Mesodermal cell (in vitro differentiated cells): ENCODE measurements around the gene TMPRSS6.

ENCODE experiments used
- H3K27ac ChIP-seq: 2 replicates; pipeline ENCODE4 v1.7.0; 2013; ENCODE audit warnings: mild to moderate bottlenecking, low read depth, low read length, moderate library complexity; ENCODE audit not compliant: severe bottlenecking
- H3K36me3 ChIP-seq: 2 replicates; pipeline ENCODE4 v1.7.1; 2013; ENCODE audit warnings: mild to moderate bottlenecking, low read length, moderate library complexity; ENCODE audit not compliant: control insufficient read depth, insufficient read depth
- H3K4me1 ChIP-seq: one replicate; pipeline ENCODE4 v1.7.1; 2013; ENCODE audit warnings: mild to moderate bottlenecking, low read length; ENCODE audit not compliant: insufficient read depth, control insufficient read depth, poor library complexity, severe bottlenecking
- H3K4me3 ChIP-seq: 2 replicates; pipeline ENCODE4 v1.7.0; 2013; ENCODE audit warnings: low read length, control low read depth, mild to moderate bottlenecking; ENCODE audit not compliant: insufficient read depth, poor library complexity, severe bottlenecking; ENCODE audit errors: extremely low read depth
- H3K9me3 ChIP-seq: 2 replicates; pipeline ENCODE4 v1.7.1; 2013; ENCODE audit warnings: mild to moderate bottlenecking, low read length, moderate library complexity; ENCODE audit not compliant: control insufficient read depth
- WGBS, 2 experiments: methylation state at CpG; one replicate each; pipeline ENCODE4 v1.1.5; 2013; ENCODE audit warnings: missing lambda C conversion rate in 2 of 2; ENCODE audit not compliant: insufficient coverage in 2 of 2; 5-methylcytosine and 5-hydroxymethylcytosine counted together

Gene TMPRSS6

DNA sequence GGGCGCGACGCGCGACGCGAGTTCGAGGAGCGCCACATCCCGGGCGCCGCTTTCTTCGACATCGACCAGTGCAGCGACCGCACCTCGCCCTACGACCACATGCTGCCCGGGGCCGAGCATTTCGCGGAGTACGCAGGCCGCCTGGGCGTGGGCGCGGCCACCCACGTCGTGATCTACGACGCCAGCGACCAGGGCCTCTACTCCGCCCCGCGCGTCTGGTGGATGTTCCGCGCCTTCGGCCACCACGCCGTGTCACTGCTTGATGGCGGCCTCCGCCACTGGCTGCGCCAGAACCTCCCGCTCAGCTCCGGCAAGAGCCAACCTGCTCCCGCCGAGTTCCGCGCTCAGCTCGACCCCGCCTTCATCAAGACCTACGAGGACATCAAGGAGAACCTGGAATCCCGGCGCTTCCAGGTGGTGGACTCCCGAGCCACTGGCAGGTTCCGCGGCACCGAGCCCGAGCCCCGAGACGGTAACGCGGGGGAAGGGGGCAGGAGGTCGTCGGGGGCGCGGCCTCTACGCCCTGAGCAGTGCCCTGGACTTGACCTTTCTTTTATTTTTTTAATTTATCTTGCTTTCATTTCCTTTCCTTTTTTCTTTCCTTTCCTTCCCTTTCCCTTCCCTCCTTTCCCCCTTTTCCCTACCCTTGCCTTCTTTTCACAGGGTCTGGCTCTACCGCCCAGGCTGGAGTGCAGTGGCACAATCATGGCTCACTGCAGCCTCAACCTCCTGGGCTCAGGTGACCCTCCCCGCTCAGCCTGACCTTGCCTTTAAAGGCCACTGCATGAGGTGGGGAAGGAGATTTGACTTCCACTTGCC, 85.0 kb downstream of the TMPRSS6 start:
- Histone ChIP-seq H3K9me3 (no peaks in the 10 kb centered on the region), H3K4me1 (peaks cover 9% of the 10 kb centered on the region), H3K4me3 (no peak overlapping the region), H3K36me3 (peaks cover 59% of the 10 kb centered on the region), H3K27ac (no peak overlapping the region)
- WGBS, 2 experiments, result 96 to 97% methylated on average over 61 to 69 of the region's 71 CpGs

DNA sequence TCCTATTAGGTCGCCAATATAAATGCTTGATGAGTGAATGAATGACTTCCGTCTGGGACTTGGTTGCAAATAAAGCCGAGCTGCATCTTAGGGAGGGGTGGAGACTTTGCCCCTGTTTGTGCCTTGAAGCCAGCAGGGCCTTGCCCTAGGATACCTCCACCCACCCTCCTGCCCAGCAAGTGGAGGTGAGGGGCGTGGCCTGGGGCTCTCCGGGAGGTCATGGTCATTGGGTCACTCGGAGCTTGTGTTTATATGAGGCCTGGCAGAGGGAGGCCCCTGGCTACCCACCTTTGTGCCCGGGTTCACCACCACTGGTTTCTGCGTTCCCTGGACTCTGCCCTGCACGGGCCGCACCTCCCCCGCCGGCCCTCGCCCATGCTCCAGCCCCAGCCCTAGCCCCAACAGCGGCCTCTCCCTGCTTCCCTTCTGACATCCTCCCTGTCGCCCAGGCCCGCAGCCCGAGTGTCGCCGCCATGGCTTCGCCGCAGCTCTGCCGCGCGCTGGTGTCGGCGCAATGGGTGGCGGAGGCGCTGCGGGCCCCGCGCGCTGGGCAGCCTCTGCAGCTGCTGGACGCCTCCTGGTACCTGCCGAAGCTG, 85.7 kb downstream of the TMPRSS6 start:
- Histone ChIP-seq H3K9me3 (no peaks in the 10 kb centered on the region), H3K36me3 (peaks cover 52% of the 10 kb centered on the region), H3K4me1 (peaks cover 9% of the 10 kb centered on the region), H3K27ac (no peak overlapping the region), H3K4me3 (no peak overlapping the region)
- WGBS, 2 experiments, result 96 to 99% methylated on average over 22 to 34 of the region's 34 CpGs

DNA sequence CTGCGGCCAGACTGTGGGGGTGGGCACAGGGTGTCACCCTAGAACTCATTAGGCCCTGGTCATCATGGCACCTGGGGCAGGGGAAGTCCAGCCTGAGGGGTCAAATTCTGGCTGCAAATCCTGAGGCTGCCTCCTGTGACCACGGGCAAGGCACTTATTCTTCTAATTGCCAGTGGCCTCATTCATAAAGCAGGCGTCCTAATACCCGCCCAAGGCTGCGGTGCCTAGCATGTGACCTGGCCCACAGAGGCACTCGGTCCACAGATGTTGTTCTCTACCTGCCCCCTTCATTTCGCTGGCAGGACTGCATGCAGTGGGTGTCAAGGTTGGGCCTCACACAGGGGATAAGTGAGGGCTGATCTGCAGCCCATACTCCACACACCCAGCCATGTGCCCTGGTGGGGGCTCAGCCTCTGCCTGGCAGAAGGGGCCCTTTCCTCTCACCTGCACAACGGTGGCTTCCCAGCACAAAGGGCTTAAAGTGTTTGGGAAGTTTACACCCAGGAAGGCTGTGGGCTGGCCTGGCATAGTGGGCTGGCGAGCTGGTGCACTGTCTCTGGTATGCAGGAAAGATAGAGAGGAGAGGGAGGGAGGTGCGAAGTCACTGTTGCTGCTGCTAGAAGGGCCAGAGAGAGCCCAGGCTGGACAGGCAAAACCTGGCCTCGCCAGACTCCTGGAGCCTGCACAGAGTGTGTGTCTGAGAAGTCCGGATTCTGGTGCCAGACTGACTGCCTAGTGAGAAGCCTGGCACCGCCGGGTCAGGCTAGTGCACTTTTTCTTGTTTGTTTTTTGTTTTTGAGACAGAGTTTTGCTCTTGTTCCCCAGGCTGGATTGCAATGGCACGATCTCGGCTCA, 86.8 kb downstream of the TMPRSS6 start:
- Histone ChIP-seq H3K9me3 (no peaks in the 10 kb centered on the region), H3K4me3 (no peak overlapping the region), H3K4me1 (peaks cover 15% of the 10 kb centered on the region), H3K27ac (no peak overlapping the region), H3K36me3 (peaks cover 47% of the 10 kb centered on the region)
- WGBS, 2 experiments, result 90 to 92% methylated on average over 15 of the region's 16 CpGs

DNA sequence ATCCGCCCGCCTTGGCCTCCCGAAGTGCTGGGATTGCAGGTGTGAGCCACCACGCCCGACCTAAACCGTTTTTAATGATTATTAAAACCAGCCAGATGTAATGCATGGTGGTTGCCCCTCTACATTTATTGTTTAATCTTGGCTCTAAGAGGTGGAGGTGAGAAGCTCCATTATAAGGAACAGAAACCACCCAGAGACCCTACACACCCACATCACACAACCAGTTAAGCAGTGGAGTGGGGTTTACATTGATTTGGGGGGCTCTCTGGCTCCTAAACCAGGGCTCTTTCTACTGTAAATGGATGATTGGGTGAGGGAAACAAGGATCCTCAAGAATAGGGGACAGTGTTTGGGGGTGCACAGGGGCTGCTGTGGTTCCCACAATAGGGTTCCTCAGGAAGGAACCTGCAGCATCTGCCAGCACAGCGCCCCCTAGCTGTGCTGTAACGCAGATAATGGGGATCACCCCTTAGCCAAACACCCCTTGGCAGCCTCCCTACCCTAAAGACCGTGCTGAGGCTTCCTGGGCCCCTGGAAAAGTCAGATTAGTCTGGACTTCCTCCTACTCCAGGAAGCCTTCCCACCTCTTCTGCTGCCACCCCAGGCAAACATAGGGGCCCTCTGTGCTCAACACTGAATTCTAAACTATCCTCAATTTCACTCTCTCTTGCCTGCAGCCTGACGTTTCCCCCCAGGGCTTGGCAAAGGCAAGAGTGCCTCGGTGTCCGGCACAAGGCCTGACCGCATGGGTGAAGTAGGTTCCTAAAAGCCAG, 87.6 kb downstream of the TMPRSS6 start:
- Histone ChIP-seq H3K4me1 (peaks cover 15% of the 10 kb centered on the region), H3K9me3 (no peaks in the 10 kb centered on the region), H3K36me3 (peaks cover 47% of the 10 kb centered on the region), H3K27ac (no peak overlapping the region), H3K4me3 (no peak overlapping the region)
- 82 to 96% methylated on average over 11 to 13 of the region's 13 CpGs for WGBS, 2 experiments

DNA sequence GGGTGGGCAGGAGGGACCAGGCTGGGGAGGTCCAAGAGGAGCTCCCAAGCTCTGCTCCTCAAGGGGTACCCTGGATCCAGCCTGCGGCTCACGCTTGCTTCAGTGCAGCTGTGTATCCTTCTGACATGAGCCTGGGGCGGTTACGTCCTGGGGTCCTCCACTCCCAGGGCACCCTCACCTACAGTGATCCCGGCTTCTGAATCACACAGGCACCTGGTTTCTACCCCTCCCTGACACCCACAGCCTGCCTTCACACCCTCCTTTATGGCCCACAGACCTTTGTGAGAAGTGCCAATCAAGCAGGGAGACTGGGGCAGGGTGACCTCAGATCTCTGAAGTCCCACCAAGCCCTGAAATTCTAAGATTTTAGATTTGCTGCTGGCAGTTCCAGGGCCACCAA, 88.5 kb downstream of the TMPRSS6 start:
- H3K36me3 ChIP-seq, result peaks cover 47% of the 10 kb centered on the region
- peaks cover 15% of the 10 kb centered on the region for H3K4me1 ChIP-seq
- 91 to 94% methylated on average over 4 to 5 of the region's 5 CpGs for WGBS, 2 experiments
- no peaks in the 10 kb centered on the region for H3K9me3 ChIP-seq
- H3K4me3 ChIP-seq, result no peak overlapping the region
- no peak overlapping the region for H3K27ac ChIP-seq

DNA sequence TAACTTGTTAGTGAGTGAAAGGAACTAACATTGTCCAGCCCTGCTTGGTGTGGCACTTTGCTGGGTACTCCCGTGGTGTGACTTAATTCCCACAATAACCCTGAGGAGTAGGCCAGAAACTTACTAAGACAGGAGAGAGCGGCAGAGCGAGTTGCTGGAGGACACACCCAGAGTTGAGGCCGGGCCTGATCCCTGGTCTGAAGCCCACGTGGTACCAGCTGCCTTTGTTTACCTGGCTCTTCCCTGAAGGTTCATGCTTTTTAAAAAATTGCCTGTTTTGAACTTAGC, 89.4 kb downstream of the TMPRSS6 start:
- H3K4me3 ChIP-seq, result peak overlapping the region; percentile 97
- no peak overlapping the region for H3K27ac ChIP-seq
- WGBS, 2 experiments, result 2 to 8% methylated on average over 5 of the region's 5 CpGs

DNA sequence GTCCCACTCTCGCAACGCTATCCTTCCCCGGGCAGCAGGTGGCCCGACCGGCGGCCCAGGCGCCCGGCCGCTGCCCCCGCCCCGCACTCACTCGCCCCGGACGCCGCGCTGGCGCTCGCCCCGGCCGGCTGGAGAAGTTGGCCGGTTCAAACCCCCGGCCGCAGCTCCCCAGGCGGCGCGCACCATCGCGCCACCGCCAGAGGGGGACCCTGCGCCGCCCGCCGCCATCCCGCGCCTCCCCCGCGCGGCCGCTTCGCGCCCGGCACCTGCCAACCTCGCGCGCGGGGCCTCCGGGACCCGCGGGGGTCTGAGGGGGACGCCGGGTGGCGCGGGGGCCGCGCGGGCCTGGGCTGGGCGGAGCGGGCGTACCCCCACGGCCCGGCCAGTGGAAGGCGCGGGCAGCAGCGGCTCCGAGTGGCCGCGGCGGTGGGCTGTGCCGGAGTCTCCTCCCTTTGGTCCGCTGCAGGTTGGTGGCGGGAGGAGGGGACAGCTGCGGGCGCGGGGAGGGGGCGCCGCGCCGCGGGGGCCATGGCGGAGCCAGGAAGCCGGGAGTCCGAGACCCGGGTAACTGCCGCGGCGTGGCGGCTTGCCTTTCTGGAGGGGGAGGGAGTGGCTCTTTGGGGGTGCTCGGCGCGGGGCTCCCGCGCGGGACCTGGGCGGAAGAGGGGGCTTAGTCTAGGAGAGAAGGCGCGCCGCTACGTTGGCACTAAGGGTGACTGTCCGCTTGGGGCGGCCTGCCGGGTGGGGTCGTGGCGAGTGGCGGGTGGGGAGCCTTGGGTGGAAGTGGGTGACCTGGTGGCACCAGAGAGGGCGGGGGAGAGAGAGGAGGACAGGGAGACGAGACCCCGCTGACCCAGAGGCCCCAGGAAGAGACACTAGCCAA, 90.0 kb downstream of the TMPRSS6 start, which contains the start of the genes MPST and TST:
Gene MPST, plus strand, starts transcription at position 434 of the 883 bp plus-strand sequence. Its CDS starts 95 bp downstream, at position 529.
Gene TST, minus strand, starts transcription at position 139 of the 883 bp plus-strand sequence. CDS start 715 bp downstream, outside the sequence.
- Histone ChIP-seq H3K36me3 (peaks cover 37% of the 10 kb centered on the region), H3K4me1 (peaks cover 15% of the 10 kb centered on the region), H3K9me3 (no peaks in the 10 kb centered on the region), H3K4me3 (peak within 1 kb of the TSS; percentile 97), H3K27ac (peak within 1 kb of the TSS; percentile 79)
- 0% methylated on average over 64 to 68 of the region's 107 CpGs for WGBS, 2 experiments

More for the DNA sequence above, 89.4 kb downstream of the TMPRSS6 start:
- Histone ChIP-seq H3K9me3 (no peaks in the 10 kb centered on the region), H3K36me3 (peaks cover 43% of the 10 kb centered on the region), H3K4me1 (peaks cover 15% of the 10 kb centered on the region)

DNA sequence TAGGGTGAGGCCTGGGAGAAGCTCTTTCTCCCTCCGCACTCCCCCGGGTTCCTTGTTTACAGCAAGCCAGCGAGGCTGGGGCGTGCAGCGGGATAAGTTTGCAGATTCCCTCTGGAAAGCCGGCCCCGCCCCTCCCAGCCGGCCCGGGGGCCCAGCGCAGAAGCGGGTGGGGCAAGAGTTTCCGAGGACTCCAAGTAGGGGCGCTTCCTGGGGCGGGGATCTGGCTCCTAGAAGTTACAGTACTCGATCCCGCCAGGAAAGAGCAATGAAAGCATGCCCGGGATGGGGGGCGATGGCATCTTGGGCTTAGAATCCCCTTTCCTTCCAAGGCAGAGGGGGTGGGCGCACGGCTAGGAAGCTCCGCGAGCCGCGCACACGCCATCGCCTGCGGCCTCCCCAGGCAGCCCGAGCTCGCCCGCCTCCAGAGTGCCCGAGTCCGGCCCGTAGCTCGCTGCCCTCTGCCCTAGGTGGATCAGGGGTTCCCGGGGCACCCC, 90.7 kb downstream of the TMPRSS6 start:
- peaks cover 30% of the 10 kb centered on the region for H3K36me3 ChIP-seq
- H3K4me3 ChIP-seq, result peak overlapping the region; percentile 68
- no peaks in the 10 kb centered on the region for H3K9me3 ChIP-seq
- H3K4me1 ChIP-seq, result peaks cover 15% of the 10 kb centered on the region
- peak overlapping the region; percentile 79 for H3K27ac ChIP-seq
- WGBS, 2 experiments, result 0 to 2% methylated on average over 18 to 25 of the region's 35 CpGs

DNA sequence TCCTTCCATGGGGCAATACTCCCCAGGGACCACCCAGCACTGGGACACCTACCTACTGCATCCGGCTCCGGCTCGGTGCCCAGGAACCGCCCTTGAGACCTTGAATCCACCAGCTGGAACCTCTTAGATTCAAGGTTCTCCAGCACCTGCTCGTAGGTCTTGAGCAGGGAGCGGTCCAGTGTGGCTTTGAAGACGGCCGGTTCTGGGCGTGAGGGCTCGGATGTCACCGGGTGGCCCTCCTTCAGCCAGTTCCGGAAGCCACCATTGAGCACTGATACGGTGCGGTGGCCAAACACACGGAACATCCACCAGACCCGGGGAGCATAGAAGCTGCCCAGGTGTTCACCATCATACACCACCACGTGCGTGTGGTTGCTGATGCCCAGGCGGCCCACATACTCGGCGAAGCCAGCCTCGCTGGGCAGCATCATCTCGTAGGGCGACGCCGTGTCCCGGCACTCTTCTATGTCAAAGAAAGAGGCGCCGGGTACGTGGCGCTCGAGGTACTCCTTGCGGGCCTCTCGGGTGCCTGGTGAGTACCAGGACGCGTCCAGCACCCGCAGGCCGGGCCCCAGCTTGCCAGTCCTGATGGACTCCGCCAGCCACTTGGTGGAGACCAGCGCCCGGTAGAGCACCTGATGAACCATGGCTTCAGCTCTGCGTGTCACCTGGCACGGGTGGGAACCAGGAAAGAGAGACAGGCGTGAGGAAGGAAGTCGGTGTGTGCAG, 91.3 kb downstream of the TMPRSS6 start:
- Histone ChIP-seq H3K4me1 (peaks cover 15% of the 10 kb centered on the region), H3K4me3 (peak overlapping the region; percentile 68), H3K27ac (peak overlapping the region; percentile 79), H3K36me3 (peaks cover 26% of the 10 kb centered on the region), H3K9me3 (no peaks in the 10 kb centered on the region)
- 81 to 88% methylated on average over 41 to 44 of the region's 45 CpGs for WGBS, 2 experiments
